ENCODE results near the gene SCN3A.

Gene SCN3A

DNA sequence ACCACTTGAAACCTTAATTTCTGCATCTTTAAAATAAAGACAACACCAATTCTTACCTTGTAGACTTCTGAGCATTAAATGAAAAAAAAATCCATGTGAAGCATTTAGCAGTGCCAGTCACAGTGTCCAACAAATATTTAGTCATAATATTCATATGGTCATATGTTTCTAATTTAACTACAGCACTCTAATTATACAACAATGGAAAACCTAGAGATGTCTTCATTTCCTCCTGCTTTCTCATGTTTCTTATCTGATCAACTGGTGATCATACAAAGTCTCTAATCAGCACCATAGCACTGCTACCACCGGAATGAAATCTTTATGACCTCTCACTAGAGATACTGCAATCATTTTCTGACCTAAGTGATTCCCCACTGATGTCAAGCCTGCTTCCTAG, 10.2 kb upstream of the SCN3A start:
- H2AFZ ChIP-seq (ENCODE audit: low read depth, low read length) = no peak overlapping the region

DNA sequence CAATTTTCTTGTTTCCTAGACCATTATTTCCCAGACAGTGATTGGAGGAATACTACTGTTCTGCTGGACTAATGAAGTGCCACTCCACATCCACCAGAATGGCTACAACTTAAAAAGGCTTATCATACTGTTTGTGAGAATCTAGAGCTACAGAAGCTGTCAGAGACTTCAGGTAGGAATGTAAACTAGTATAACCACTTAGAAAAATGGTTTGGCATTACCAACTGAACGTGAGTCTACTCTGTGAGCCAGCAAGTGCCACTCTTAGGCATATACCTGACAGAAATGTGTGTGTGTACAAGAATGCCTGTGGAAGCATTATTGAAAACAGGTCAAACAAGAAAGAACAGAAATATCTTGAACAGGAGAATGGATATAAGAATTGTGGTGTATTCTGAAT, 4.2 kb upstream of the SCN3A start:
- peaks cover 15% of the 10 kb centered on the region for H3K4me1 ChIP-seq (ENCODE audit: insufficient read depth, low read length)
- H3K79me2 ChIP-seq (ENCODE audit: insufficient read depth, low read length) = no peaks in the 10 kb centered on the region
- TF ChIP-seq EZH2 (IDR thresholded peaks at IDR 0.05; ENCODE audit: borderline replicate concordance, low read depth, low read length, severe bottlenecking) = no peak
- TF ChIP-seq, protein P1, sequence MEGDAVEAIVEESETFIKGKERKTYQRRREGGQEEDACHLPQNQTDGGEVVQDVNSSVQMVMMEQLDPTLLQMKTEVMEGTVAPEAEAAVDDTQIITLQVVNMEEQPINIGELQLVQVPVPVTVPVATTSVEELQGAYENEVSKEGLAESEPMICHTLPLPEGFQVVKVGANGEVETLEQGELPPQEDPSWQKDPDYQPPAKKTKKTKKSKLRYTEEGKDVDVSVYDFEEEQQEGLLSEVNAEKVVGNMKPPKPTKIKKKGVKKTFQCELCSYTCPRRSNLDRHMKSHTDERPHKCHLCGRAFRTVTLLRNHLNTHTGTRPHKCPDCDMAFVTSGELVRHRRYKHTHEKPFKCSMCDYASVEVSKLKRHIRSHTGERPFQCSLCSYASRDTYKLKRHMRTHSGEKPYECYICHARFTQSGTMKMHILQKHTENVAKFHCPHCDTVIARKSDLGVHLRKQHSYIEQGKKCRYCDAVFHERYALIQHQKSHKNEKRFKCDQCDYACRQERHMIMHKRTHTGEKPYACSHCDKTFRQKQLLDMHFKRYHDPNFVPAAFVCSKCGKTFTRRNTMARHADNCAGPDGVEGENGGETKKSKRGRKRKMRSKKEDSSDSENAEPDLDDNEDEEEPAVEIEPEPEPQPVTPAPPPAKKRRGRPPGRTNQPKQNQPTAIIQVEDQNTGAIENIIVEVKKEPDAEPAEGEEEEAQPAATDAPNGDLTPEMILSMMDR (IDR thresholded peaks at IDR 0.05; ENCODE audit: borderline replicate concordance, extremely low read depth, low read length, poor library complexity, severe bottlenecking) = no peak
- H3K27me3 ChIP-seq (ENCODE audit: insufficient read depth, low read length, poor library complexity) = no peaks in the 10 kb centered on the region
- no peak overlapping the region for H3K27ac ChIP-seq (ENCODE audit: low read length)
- no peak overlapping the region for H3K4me2 ChIP-seq (ENCODE audit: insufficient read depth, low read length)
- no peak overlapping the region for H3K4me3 ChIP-seq (ENCODE audit: low read depth in 1 of 2, low read length in 2 of 2)
- no peaks in the 10 kb centered on the region for H3K9me3 ChIP-seq (ENCODE audit: insufficient read depth, low read length, severe bottlenecking)
- H2AFZ ChIP-seq (ENCODE audit: low read depth, low read length) = no peak overlapping the region
- H3K36me3 ChIP-seq (ENCODE audit: insufficient read depth, low read length) = no peaks in the 10 kb centered on the region
- H3K9ac ChIP-seq (ENCODE audit: low read depth, low read length) = no peak overlapping the region
- DNase-seq (no peak), ATAC-seq (ENCODE audit: insufficient read depth, low read depth) (no peak)
- no peaks in the 10 kb centered on the region for H4K20me1 ChIP-seq (ENCODE audit: insufficient read depth, low read length)

More for the DNA sequence above, 10.2 kb upstream of the SCN3A start:
- Histone ChIP-seq H3K9ac (ENCODE audit: low read depth, low read length) (no peak overlapping the region), H3K9me3 (ENCODE audit: insufficient read depth, low read length, severe bottlenecking) (no peaks in the 10 kb centered on the region), H3K4me2 (ENCODE audit: insufficient read depth, low read length) (no peak overlapping the region), H3K27ac (ENCODE audit: low read length) (no peak overlapping the region), H3K36me3 (ENCODE audit: insufficient read depth, low read length) (no peaks in the 10 kb centered on the region), H3K4me3 (ENCODE audit: low read depth in 1 of 2, low read length in 2 of 2) (no peak overlapping the region), H4K20me1 (ENCODE audit: insufficient read depth, low read length) (no peaks in the 10 kb centered on the region), H3K4me1 (ENCODE audit: insufficient read depth, low read length) (no peaks in the 10 kb centered on the region), H3K27me3 (ENCODE audit: insufficient read depth, low read length, poor library complexity) (no peaks in the 10 kb centered on the region), H3K79me2 (ENCODE audit: insufficient read depth, low read length) (no peaks in the 10 kb centered on the region)
- ATAC-seq (ENCODE audit: insufficient read depth, low read depth) = no peak
- DNase-seq = no peak
- no peak for TF ChIP-seq EZH2 (IDR thresholded peaks at IDR 0.05; ENCODE audit: borderline replicate concordance, low read depth, low read length, severe bottlenecking)
- TF ChIP-seq, protein P1 (IDR thresholded peaks at IDR 0.05; ENCODE audit: borderline replicate concordance, extremely low read depth, low read length, poor library complexity, severe bottlenecking) = no peak

DNA sequence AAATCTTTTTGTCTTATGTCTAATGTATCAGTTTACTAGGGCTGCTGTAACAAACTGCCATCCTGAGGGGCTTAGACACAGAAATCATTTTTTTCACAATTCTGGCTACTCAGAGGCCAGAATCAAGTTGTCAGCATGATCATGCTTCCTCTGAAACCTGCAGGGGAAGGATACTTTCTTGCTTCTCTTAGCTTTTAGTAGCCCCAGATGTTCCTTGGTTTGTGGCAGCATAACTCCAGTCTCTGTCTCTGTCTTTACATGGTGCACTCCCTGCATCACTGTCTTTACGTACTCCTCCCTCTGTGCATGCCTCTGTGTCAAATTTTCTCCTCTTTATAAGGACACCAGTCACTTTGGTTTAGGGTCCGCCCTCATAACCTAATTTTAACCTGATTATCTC, 2.0 kb upstream of the SCN3A start:
- no peaks in the 10 kb centered on the region for H3K36me3 ChIP-seq (ENCODE audit: insufficient read depth, low read length)
- H4K20me1 ChIP-seq (ENCODE audit: insufficient read depth, low read length) = no peaks in the 10 kb centered on the region
- H3K4me3 ChIP-seq (ENCODE audit: low read depth in 1 of 2, low read length in 2 of 2) = no peak overlapping the region
- no peaks in the 10 kb centered on the region for H3K79me2 ChIP-seq (ENCODE audit: insufficient read depth, low read length)
- no peak overlapping the region; the same call in 1 of the 2 replicates for H2AFZ ChIP-seq (ENCODE audit: low read depth, low read length)
- H3K9me3 ChIP-seq (ENCODE audit: insufficient read depth, low read length, severe bottlenecking) = no peaks in the 10 kb centered on the region
- H3K27me3 ChIP-seq (ENCODE audit: insufficient read depth, low read length, poor library complexity) = no peaks in the 10 kb centered on the region
- TF ChIP-seq, protein P1 (IDR thresholded peaks at IDR 0.05; ENCODE audit: borderline replicate concordance, extremely low read depth, low read length, poor library complexity, severe bottlenecking) = no peak
- no peak for TF ChIP-seq EZH2 (IDR thresholded peaks at IDR 0.05; ENCODE audit: borderline replicate concordance, low read depth, low read length, severe bottlenecking)
- no peak overlapping the region for H3K9ac ChIP-seq (ENCODE audit: low read depth, low read length)
- DNase-seq (no peak), ATAC-seq (ENCODE audit: insufficient read depth, low read depth) (no peak)
- no peak overlapping the region for H3K4me2 ChIP-seq (ENCODE audit: insufficient read depth, low read length)
- H3K27ac ChIP-seq (ENCODE audit: low read length) = no peak overlapping the region
- peaks cover 38% of the 10 kb centered on the region for H3K4me1 ChIP-seq (ENCODE audit: insufficient read depth, low read length)

DNA sequence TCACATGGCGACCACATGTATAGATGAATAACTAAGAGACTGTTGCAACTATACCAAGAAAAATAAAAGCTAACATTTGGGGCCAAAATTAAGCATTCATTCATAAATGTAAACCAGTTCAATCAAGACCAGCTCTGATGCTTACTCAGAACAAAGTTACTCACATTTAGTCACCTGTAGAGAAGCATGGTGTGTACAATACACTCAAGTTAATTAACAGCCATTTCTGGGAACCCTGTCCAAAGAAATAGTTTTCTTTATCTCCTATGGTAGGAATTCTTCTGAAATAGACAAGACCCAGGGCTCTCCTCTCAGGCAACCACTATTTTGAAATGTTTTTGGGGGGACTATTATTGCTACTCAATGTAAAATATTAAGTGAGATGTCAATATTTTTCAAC, 1.6 kb downstream of the SCN3A start:
- peaks cover 43% of the 10 kb centered on the region for H3K4me1 ChIP-seq (ENCODE audit: insufficient read depth, low read length)
- H3K4me2 ChIP-seq (ENCODE audit: insufficient read depth, low read length) = peak overlapping the region; percentile 69
- TF ChIP-seq EZH2 (IDR thresholded peaks at IDR 0.05; ENCODE audit: borderline replicate concordance, low read depth, low read length, severe bottlenecking) = no peak
- TF ChIP-seq, protein P1 (IDR thresholded peaks at IDR 0.05; ENCODE audit: borderline replicate concordance, extremely low read depth, low read length, poor library complexity, severe bottlenecking) = no peak
- H3K9ac ChIP-seq (ENCODE audit: low read depth, low read length) = no peak overlapping the region
- H2AFZ ChIP-seq (ENCODE audit: low read depth, low read length) = no peak overlapping the region
- no peaks in the 10 kb centered on the region for H3K79me2 ChIP-seq (ENCODE audit: insufficient read depth, low read length)
- H3K27me3 ChIP-seq (ENCODE audit: insufficient read depth, low read length, poor library complexity) = no peaks in the 10 kb centered on the region
- H4K20me1 ChIP-seq (ENCODE audit: insufficient read depth, low read length) = no peaks in the 10 kb centered on the region
- no peaks in the 10 kb centered on the region for H3K9me3 ChIP-seq (ENCODE audit: insufficient read depth, low read length, severe bottlenecking)
- H3K4me3 ChIP-seq (ENCODE audit: low read depth in 1 of 2, low read length in 2 of 2) = no peak overlapping the region
- DNase-seq = no peak
- peak overlapping the region; percentile 27; the same call in 1 of the 2 replicates for H3K27ac ChIP-seq (ENCODE audit: low read length)
- ATAC-seq (ENCODE audit: insufficient read depth, low read depth) = no peak
- no peaks in the 10 kb centered on the region for H3K36me3 ChIP-seq (ENCODE audit: insufficient read depth, low read length)

Measured in DND-41 (cell line).